Fibroblast of lung (primary cell): ENCODE results near the gene DSTN. TPM values are rescaled to one million over a fixed set of nuclear protein-coding genes. Genes with fewer than 3 reads are reported as not detected.

ENCODE experiments used
- DNase-seq, 2 donors: peaks; one replicate each; pipeline versions ENCODE4 v3.0.0 to v3.0.0-alpha.2; 2010; ENCODE audit warnings: low read depth in 2 of 2
- H2AFZ ChIP-seq: 2 replicates; pipeline ENCODE4 v1.5.1; 2012; ENCODE audit warnings: low read length, control low read depth, inconsistent platforms
- H3K27ac ChIP-seq: 2 replicates; pipeline ENCODE4 v1.5.1; 2011; ENCODE audit warnings: low read length, control low read depth; ENCODE audit not compliant: insufficient read depth
- H3K27me3 ChIP-seq: 2 replicates; pipeline ENCODE4 v1.5.1; 2011; ENCODE audit warnings: mild to moderate bottlenecking, low read length; ENCODE audit not compliant: control insufficient read depth, insufficient read depth
- H3K36me3 ChIP-seq: 2 replicates; pipeline ENCODE4 v1.5.1; 2011; ENCODE audit warnings: low read length; ENCODE audit not compliant: control insufficient read depth, insufficient read depth
- H3K4me1 ChIP-seq: 2 replicates; pipeline ENCODE4 v1.5.1; 2011; ENCODE audit warnings: low read length; ENCODE audit not compliant: control insufficient read depth, insufficient read depth; ENCODE audit errors: extremely low read depth
- H3K4me2 ChIP-seq: 2 replicates; pipeline ENCODE4 v1.5.1; 2011; ENCODE audit warnings: low read length, control low read depth; ENCODE audit not compliant: insufficient read depth; ENCODE audit errors: extremely low read depth
- H3K4me3 ChIP-seq, 4 experiments: fragments of 200-600 bp in 1 of 4; sonication (generic) in 1 of 4; replicated peaks in 1 of 4; 2 replicates each; pipeline ENCODE4 v1.5.1; 2011 to 2016; ENCODE audit warnings: low read length in 4 of 4, low read depth in 3 of 4, mild to moderate bottlenecking in 3 of 4, control low read depth in 2 of 4, inconsistent platforms in 1 of 4, mixed read lengths in 1 of 4; ENCODE audit not compliant: insufficient read depth in 1 of 4; ENCODE audit errors: control extremely low read depth in 1 of 4
- H3K79me2 ChIP-seq: 2 replicates; pipeline ENCODE4 v1.5.1; 2012; ENCODE audit warnings: mild to moderate bottlenecking, low read length, inconsistent platforms; ENCODE audit not compliant: control insufficient read depth, insufficient read depth
- H3K9ac ChIP-seq: 2 replicates; pipeline ENCODE4 v1.5.1; 2011; ENCODE audit warnings: mild to moderate bottlenecking, low read length, control low read depth; ENCODE audit not compliant: insufficient read depth
- H3K9me3 ChIP-seq: 2 replicates; pipeline ENCODE4 v1.5.1; 2012; ENCODE audit warnings: low read depth, low read length; ENCODE audit not compliant: control insufficient read depth, insufficient read depth
- H4K20me1 ChIP-seq: 2 replicates; pipeline ENCODE4 v1.5.1; 2011; ENCODE audit warnings: low read length; ENCODE audit not compliant: control insufficient read depth, insufficient read depth; ENCODE audit errors: extremely low read depth
- CTCF ChIP-seq, 2 donors: IDR thresholded peaks in 1 of 2; conservative IDR thresholded peaks in 1 of 2; 1 replicate in 1 of 2; 2 replicates in 1 of 2; pipeline ENCODE4 v1.5.1; 2011 to 2012; ENCODE audit warnings: low read length in 2 of 2, control low read depth in 1 of 2, inconsistent platforms in 1 of 2, low read depth in 1 of 2, mild to moderate bottlenecking in 1 of 2
- EZH2 ChIP-seq: IDR thresholded peaks from 2 replicates; pipeline ENCODE4 v1.5.1; 2012; ENCODE audit warnings: low read length, control low read depth, mild to moderate bottlenecking; ENCODE audit errors: missing control alignments
- polyA plus RNA-seq, 2 donors: library from polyadenylated mRNA; depleted of rRNA in 1 of 2; stranded (reverse) in 1 of 2; unstranded in 1 of 2; fragments of >200 nt; gene quantifications; 2 replicates each; pipeline ENCODE4 v1.2.1, GENCODE V29; 2011 to 2012; ENCODE audit warnings: missing spikeins in 1 of 2
- total RNA-seq: library from RNA; depleted of rRNA; stranded (reverse); fragments of >200 nt; gene quantifications from 2 replicates; pipeline ENCODE4 v1.2.1, GENCODE V29; 2014

Gene DSTN
- total and polyA plus RNA-seq, 2 donors (not counting 1 experiment from before 2014, with no cell fraction given) = 289 to 737 TPM

DNA sequence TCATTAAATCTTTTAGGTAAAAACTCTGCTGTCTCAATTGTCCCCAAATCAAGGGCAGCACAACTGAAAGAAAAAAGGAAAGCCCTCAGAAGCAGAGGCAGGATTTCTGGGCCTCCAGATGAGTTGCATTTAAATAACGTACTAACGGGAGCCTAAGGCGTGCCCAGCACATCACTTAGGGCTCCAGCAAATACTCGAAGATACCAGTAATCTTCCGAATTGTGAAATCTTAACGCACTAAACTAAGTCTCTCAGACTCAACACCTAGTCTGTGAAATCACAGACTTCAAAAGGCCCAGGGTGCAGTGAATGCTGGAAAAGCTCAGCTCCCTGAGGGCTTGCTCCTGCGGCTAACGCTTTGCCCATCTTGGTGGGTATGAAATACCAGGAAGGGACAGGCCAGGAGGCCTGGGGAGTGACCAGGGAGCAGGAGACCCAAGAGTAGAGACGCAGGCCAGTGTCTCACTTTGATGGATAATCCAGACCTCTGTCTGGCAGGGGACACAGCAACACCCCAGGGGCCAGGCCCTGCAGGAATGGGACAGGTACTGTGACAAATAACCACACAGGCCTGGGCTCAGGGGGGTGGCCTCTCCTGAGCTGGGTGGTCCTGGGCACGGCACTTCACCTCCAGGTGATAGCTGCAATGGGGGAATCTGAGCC lies 75.8 kb downstream of the DSTN start:
- peaks cover 95% of the 10 kb centered on the region for H3K79me2 ChIP-seq
- H3K27me3 ChIP-seq = no peaks in the 10 kb centered on the region
- H3K4me1 ChIP-seq = peaks cover 10% of the 10 kb centered on the region
- no peak for TF ChIP-seq CTCF (conservative IDR thresholded peaks at IDR 0.05 in 1 of 2, IDR thresholded peaks at IDR 0.05 in 1 of 2; ENCODE audit: low read depth in 1 of 2, low read length in 2 of 2)
- TF ChIP-seq EZH2 = no peak
- H3K9me3 ChIP-seq = no peaks in the 10 kb centered on the region
- no peak overlapping the region for H3K4me2 ChIP-seq
- no peak overlapping the region for H3K27ac ChIP-seq
- H3K36me3 ChIP-seq = peaks cover 27% of the 10 kb centered on the region
- no peak overlapping the region for H3K4me3 ChIP-seq
- no peak overlapping the region for H3K9ac ChIP-seq
- H2AFZ ChIP-seq = no peak overlapping the region
- no peak for DNase-seq
- H4K20me1 ChIP-seq = peaks cover 2% of the 10 kb centered on the region

DNA sequence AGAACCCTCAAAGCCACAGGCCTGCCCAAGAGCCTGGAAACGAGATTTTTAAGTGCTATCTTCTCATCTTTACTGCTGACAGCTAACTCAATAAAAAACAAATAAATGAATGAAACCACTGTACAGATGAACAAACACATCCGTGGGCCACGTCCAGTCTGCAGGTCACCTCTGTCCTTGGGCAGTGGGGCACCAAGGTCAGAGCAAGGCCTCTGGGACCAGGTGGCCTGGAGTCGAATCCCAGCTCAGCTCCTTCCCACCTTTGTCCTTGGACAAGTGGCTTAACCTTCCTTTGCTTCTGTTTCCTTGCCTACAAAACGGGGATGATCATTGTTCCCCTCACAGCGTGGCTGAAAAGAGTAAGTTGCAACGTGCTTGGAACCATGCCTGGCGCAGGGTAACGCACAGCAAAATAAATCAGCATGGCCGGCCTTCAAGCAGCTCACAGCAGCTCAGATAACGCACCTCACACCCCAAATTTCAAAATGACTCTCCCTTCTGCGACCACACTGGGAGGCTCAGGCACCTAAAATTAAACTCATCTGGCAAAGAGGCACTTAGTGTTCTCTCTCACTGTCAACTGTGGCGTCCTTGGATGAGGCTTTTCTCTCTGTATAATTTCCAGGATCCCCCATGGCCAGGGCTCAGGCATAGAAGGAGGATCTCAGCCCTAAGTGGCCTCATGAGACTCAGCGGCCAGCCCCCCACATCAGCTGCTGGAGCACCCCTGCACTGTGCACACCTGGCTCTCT lies 76.5 kb downstream of the DSTN start:
- peak in 1 of 2 donors; percentile 37 for DNase-seq
- Histone ChIP-seq H2AFZ (no peak overlapping the region), H3K79me2 (peaks cover 93% of the 10 kb centered on the region), H3K4me1 (peaks cover 13% of the 10 kb centered on the region), H3K9me3 (no peaks in the 10 kb centered on the region), H3K4me3 (no peak overlapping the region), H3K36me3 (peaks cover 20% of the 10 kb centered on the region), H4K20me1 (peaks cover 2% of the 10 kb centered on the region), H3K27me3 (no peaks in the 10 kb centered on the region), H3K9ac (no peak overlapping the region), H3K27ac (no peak overlapping the region), H3K4me2 (no peak overlapping the region)
- TF ChIP-seq CTCF (conservative IDR thresholded peaks at IDR 0.05 in 1 of 2, IDR thresholded peaks at IDR 0.05 in 1 of 2; ENCODE audit: low read depth in 1 of 2, low read length in 2 of 2) (no peak), EZH2 (no peak)

- Histone ChIP-seq H3K9me3 (no peaks in the 10 kb centered on the region), H3K9ac (no peak overlapping the region), H3K27ac (no peak overlapping the region), H3K27me3 (no peaks in the 10 kb centered on the region), H4K20me1 (peaks cover 2% of the 10 kb centered on the region), H3K4me3 (no peak overlapping the region), H3K4me1 (peaks cover 15% of the 10 kb centered on the region), H3K79me2 (peaks cover 92% of the 10 kb centered on the region), H3K36me3 (peaks cover 18% of the 10 kb centered on the region), H2AFZ (no peak overlapping the region), H3K4me2 (no peak overlapping the region)
- DNase-seq = no peak
- TF ChIP-seq CTCF (conservative IDR thresholded peaks at IDR 0.05 in 1 of 2, IDR thresholded peaks at IDR 0.05 in 1 of 2; ENCODE audit: low read depth in 1 of 2, low read length in 2 of 2) = no peak
- TF ChIP-seq EZH2 = no peak
Observed at GRCh38 chr20:17646961-17647301, 77.1 kb downstream of the DSTN start.
